Kidney (tissue), 14 donors: ENCODE data around the gene KCNMB2. TPM values are rescaled to one million over a fixed set of nuclear protein-coding genes. Genes with fewer than 3 reads are reported as not detected.

ENCODE experiments used
- DNase-seq, 5 donors: peaks; one replicate each; pipeline ENCODE4 v3.0.0-alpha.2; 2013 to 2020
- FAIRE-seq: peaks from 2 replicates; lab custom pipeline; 2012; peaks lifted over from hg19 to GRCh38; lab: Jason Lieb, UNC
- H3K27ac ChIP-seq, 2 donors: one replicate each; pipeline ENCODE4 v1.7.0; 2013; ENCODE audit warnings: low read depth in 2 of 2, low read length in 2 of 2, inconsistent platforms in 1 of 2
- H3K27me3 ChIP-seq: one replicate; pipeline ENCODE4 v1.7.1; 2013; ENCODE audit warnings: low read length, inconsistent platforms; ENCODE audit not compliant: control insufficient read depth, insufficient read depth
- H3K36me3 ChIP-seq, 3 donors: one replicate each; pipeline versions ENCODE4 v1.7.0 to v1.7.1; 2013; ENCODE audit warnings: low read length in 3 of 3, control low read depth in 1 of 3, inconsistent platforms in 1 of 3; ENCODE audit not compliant: insufficient read depth in 3 of 3, control insufficient read depth in 2 of 3
- H3K4me1 ChIP-seq, 3 donors: one replicate each; pipeline versions ENCODE4 v1.7.0 to v1.7.1; 2013; ENCODE audit warnings: low read length in 3 of 3, inconsistent platforms in 1 of 3, low read depth in 1 of 3; ENCODE audit not compliant: control insufficient read depth in 2 of 3, insufficient read depth in 2 of 3
- H3K4me3 ChIP-seq, 3 donors: one replicate each; pipeline versions ENCODE4 v1.7.0 to v1.8.1; 2013; ENCODE audit warnings: low read length in 3 of 3, control low read depth in 1 of 3, inconsistent platforms in 1 of 3
- H3K9ac ChIP-seq, 3 donors: one replicate each; pipeline versions ENCODE4 v1.7.0 to v1.7.1; 2013; ENCODE audit warnings: low read length in 3 of 3, control low read depth in 1 of 3, inconsistent platforms in 1 of 3
- H3K9me3 ChIP-seq, 3 donors: one replicate each; pipeline versions ENCODE4 v1.7.0 to v1.7.1; 2013; ENCODE audit warnings: low read length in 3 of 3, control low read depth in 1 of 3, inconsistent platforms in 1 of 3; ENCODE audit not compliant: control insufficient read depth in 2 of 3, insufficient read depth in 1 of 3
- intact Hi-C: fragments of 100-400 bp; cut with DNase I; formaldehyde crosslinking; loops from one replicate; pipeline ENCODE4 v1.11.1; 2022
- polyA plus RNA-seq: library from polyadenylated mRNA; stranded (reverse); fragments of 350-450 nt; fragmentation: Illumina TruSeq; extraction: RNeasy Lipid Tissue Mini Kit (QIAGEN cat#74804); gene quantifications from one replicate; pipeline ENCODE4 v1.2.3, GENCODE V29; 2014; ENCODE audit warnings: low read depth, low replicate concordance; ENCODE audit not compliant: insufficient read depth
- total RNA-seq: library from RNA; stranded (reverse); fragmentation: NEBNext Ultra II Directional; extraction: Animal tissue kit (Norgen Biotek cat#: 25700); gene quantifications from one replicate; pipeline ENCODE4 v1.2.1, GENCODE V29; 2021
- TF ChIP-seq, protein P1 (sequence below): IDR thresholded peaks from 3 replicates; pipeline ENCODE4 v1.5.1; 2012; ENCODE audit warnings: mild to moderate bottlenecking, moderate library complexity, borderline replicate concordance; ENCODE audit not compliant: insufficient read depth; ENCODE audit errors: extremely low read depth
- donor health status: control.
- donor health status: control.
- donor health status: control.
- donor health status: control.
- donor health status: control.
- donor health status: DM: yes; HTN: yes; CAD: no.
- donor health status: Normal renal cell carcinoma (clear cell type).

KCNMB2 gene
- total and polyA plus RNA-seq, 2 donors from 2014 or later = 2.1 to 4.4 TPM

DNA sequence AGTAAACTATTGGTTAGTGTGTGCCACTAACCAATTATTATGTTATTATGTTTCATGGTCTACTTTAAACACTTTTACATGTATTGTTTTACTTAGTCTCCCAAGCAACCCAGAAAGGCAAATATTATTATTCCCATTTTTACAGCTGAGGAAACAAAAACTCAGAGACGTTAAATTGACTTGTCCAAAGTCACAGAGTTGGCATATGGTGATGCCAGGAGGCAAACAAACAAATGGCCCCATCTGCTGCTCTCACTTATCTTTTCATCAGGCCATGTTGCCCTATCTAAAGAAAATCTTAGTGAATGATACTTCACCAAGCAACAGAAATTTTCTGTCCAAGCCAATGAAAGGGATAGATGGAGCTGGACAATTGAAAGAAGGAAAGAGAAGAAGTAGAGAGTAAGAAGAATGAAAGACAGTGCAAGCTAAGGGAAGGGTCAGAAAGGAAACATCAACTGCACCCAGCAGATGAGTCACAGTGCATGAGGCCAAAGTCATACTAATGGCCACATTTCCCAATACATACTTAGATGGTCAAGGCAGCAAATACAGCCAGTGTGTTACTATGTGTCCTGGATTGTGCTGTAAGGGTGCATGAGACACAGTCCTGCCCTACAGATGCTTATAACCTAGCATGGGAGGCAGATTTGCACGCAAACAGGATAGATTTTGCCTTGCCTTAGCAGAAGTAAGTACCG is 266.9 kb downstream of the KCNMB2 start:
- FAIRE-seq (no peak), DNase-seq (no peak)
- Histone ChIP-seq H3K27ac (no peak overlapping the region), H3K4me3 (no peak overlapping the region), H3K9ac (no peak overlapping the region), H3K27me3 (no peaks in the 10 kb centered on the region), H3K9me3 (no peaks in the 10 kb centered on the region), H3K4me1 (no peaks in the 10 kb centered on the region), H3K36me3 (no peaks in the 10 kb centered on the region)
- intact Hi-C loops = no loop called here
- TF ChIP-seq, protein P1, sequence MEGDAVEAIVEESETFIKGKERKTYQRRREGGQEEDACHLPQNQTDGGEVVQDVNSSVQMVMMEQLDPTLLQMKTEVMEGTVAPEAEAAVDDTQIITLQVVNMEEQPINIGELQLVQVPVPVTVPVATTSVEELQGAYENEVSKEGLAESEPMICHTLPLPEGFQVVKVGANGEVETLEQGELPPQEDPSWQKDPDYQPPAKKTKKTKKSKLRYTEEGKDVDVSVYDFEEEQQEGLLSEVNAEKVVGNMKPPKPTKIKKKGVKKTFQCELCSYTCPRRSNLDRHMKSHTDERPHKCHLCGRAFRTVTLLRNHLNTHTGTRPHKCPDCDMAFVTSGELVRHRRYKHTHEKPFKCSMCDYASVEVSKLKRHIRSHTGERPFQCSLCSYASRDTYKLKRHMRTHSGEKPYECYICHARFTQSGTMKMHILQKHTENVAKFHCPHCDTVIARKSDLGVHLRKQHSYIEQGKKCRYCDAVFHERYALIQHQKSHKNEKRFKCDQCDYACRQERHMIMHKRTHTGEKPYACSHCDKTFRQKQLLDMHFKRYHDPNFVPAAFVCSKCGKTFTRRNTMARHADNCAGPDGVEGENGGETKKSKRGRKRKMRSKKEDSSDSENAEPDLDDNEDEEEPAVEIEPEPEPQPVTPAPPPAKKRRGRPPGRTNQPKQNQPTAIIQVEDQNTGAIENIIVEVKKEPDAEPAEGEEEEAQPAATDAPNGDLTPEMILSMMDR = no peak

DNA sequence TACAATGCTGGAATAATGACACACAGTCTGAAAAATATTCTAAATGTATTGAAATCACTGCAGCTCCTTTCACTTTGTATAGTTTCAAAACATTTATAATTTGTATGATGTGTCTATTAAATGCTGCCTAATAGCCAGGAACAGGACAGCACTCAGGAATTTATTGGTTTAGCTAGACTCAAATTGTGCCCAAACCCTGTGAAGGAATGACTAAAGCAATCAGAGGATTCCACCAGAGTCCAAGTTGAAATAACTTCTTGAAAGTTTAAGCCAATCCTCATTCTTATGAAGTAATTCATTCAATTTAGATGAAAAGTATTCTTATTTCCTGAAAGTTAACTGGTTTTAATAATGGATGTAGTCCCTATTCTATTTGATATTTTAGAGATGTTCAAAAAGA is 268.4 kb downstream of the KCNMB2 start:
- TF ChIP-seq, protein P1 = no peak
- Histone ChIP-seq H3K27ac (no peak overlapping the region), H3K9me3 (no peaks in the 10 kb centered on the region), H3K36me3 (no peaks in the 10 kb centered on the region), H3K9ac (no peak overlapping the region), H3K27me3 (no peaks in the 10 kb centered on the region), H3K4me1 (no peaks in the 10 kb centered on the region), H3K4me3 (no peak overlapping the region)
- intact Hi-C loops = no loop called here
- FAIRE-seq (no peak), DNase-seq (no peak)

- intact Hi-C loops = no loop called here
- H3K36me3 ChIP-seq = no peaks in the 10 kb centered on the region
- DNase-seq (no peak), FAIRE-seq (no peak)
- H3K27me3 ChIP-seq = no peaks in the 10 kb centered on the region
- H3K4me1 ChIP-seq = no peaks in the 10 kb centered on the region
- H3K9ac ChIP-seq = no peak overlapping the region
- no peaks in the 10 kb centered on the region for H3K9me3 ChIP-seq
- no peak overlapping the region for H3K27ac ChIP-seq
- H3K4me3 ChIP-seq = no peak overlapping the region
- TF ChIP-seq, protein P1 = no peak
Measured at GRCh38 chr3:178805741-178806140, 269.5 kb downstream of the KCNMB2 start.
